HG03521 (cell line): Measurements from ENCODE around the gene ZNF574.

Experiments used
- ATAC-seq: cut with Tn5 transposase; IDR thresholded peaks from one replicate; pipeline ENCODE4 v1.9.1; 2021; ENCODE audit warnings: mild to moderate bottlenecking, moderate library complexity; ENCODE audit not compliant: unreplicated experiment

ZNF574 gene

DNA sequence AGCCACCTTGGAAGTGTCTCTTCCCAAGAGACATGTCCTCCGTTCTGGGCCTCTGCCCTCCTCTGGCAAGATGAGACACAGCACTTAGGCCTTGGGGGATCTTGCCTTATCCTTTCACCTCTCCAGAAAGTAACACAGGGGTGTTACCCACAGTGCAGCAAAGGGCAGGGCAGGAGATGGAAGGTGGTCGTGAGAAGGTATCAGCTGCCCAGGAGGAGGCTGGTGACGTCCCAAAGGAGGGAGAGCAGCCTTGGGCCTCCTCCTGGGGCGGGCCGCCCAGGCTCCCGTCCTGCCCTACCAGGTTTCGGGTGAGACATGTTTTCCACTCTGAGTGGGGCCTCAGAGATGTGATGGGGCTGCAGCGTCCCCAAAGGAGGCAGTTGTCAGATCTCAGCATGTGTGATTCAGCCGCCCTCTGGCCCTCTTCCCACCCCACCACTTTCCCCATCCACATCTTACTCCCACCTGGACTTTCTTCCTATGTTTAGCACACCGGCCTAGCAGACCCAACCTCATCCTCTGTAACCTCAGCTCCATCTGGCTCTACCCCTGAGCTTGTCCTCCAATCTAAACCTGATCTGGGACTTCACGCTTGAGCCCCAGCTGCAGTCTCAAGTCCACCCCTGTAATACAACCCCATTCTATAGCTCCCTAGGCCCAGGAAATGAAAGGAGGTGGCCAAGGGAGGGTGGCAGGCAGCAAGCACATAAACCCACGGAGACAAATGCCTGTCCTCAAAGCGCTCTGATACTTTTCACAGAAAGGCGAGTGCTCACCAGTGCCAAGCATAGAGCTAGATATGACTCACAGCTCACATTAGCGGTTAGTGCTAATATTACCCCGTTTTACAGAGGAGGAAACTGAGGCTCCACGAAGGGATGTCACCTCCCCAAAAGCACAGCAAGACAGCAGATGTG, 47.0 kb downstream of the ZNF574 start:
- ATAC-seq, result no peak

DNA sequence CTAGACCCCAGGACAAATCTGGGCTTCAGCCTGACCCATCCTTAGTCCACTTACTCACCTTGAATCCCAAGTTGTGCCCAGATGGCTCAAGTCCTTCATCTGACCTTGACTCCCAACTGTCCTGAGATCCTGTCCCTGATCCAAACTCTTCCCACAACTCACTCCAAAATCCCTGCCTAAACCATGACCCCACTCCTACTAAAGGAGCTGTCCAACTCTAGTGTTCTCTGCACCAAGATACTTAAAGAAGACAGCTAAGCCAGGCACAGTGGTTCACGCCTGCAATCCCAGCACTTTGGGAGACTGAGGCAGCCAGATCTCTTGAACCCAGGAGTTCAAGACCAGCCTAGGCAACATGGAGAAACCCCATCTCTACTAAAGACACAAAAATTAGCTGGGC, 47.8 kb downstream of the ZNF574 start:
- no peak for ATAC-seq

DNA sequence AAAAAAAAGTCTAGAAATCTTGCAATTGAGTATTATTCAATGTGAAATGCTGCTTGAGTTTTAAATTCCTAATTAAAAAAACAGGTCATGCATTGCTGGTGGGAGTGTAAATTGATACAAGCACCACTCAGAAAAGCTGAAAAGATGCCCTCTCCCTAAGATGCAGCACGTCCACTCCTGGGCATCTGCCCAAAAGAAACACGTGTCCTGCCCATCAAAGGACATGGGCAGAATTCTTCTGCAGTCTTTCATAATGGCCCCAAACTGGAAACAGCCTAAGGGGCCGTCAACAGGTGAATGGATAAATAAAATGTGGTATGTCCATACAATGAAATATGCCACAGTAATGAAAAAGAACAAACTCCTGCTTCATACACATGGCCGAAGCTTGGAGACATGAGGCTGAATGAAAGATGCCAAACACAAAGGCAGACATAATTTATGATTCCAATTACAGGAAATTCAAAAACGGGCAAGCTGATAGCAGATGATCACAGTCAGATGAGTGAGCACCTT, 48.5 kb downstream of the ZNF574 start:
- ATAC-seq, result no peak

DNA sequence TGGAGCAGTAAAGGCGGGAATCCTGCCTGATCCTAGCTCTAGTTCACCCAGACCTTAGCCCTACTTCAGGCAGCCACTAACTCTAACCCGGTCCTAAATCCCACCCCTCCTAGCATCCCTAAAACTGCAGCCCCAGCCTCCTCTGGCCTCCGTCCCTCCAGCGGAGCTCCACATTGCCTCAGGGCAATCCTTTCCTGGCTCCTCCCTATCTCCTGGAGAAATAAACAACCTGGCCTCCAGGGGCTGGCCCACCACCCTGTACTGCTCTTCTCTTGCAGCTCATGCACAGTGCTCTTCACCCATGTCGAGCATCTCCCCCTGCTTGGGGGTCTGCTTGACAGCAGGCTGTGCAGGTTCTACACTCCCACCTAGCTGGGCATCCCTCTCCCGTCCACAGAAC, 49.6 kb downstream of the ZNF574 start:
- no peak for ATAC-seq

DNA sequence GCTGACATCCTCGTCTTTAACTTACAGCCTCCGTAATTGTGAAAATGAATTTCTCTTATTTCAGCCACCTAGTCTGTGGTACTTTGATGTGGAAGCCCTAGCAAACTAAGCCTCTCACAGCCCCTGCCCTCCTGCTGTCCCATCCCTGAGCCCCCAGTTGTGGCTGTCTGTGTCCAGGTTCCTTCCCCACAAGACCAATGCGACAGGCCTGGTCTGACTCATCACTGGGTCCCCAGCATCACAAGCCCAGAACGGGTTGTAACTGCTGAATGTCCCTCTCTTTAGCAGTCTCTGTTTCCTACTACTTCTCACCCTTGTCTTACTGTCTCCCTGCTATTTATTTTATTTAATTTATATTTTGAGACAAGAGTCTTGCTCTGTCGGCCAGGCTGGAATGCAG, 50.6 kb downstream of the ZNF574 start:
- no peak for ATAC-seq

GRCh38 chr19:42129399-42130253, 53.7 kb downstream of the ZNF574 start:
- peak; percentile 40 for ATAC-seq

DNA sequence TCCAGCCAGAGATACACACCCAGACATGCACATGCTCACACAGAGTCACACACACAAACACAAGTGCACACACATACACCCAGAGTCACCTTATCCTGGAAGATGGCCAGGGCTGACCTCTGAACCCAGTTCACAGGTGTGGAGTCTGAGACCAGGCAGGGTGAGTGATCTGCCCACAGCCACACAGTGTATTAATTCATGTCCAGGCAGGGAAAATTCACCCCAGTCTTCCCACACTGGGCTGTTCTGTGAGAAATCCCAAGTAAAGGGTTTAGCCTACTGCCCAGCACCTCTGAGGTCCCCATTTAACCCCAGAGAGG, 54.2 kb downstream of the ZNF574 start:
- ATAC-seq, result no peak
